GM13977 (cell line): ENCODE results near the gene CTU2.

Experiments
- DNase-seq: peaks from one replicate; pipeline ENCODE4 v3.0.0; 2012; ENCODE audit warnings: low spot score
- CTCF ChIP-seq: IDR thresholded peaks from 2 replicates; pipeline ENCODE4 v1.5.1; 2012; ENCODE audit warnings: mild to moderate bottlenecking, control low read depth; ENCODE audit not compliant: insufficient read depth; ENCODE audit errors: extremely low read depth, missing control alignments
- in situ Hi-C: fragments of 300-500 bp; cut with MboI; formaldehyde crosslinking; loops from one replicate; pipeline ENCODE4 v1.12.0; 2022; ENCODE audit warnings: low sequenced_read_pairs, low pct_unique_long_range_greater_than_20kb, mixed read lengths, inconsistent platforms; ENCODE audit not compliant: unreplicated experiment

Gene CTU2

GRCh38 chr16:88700636-88701482 is 5.4 kb upstream of the CTU2 start:
- peak; percentile 93 for DNase-seq
- no peak for TF ChIP-seq CTCF
- in situ Hi-C loops = no loop called here

- no peak for DNase-seq
- in situ Hi-C loops = no loop called here
- TF ChIP-seq CTCF = no peak
Observed at GRCh38 chr16:88701581-88702370, 4.5 kb upstream of the CTU2 start.

- TF ChIP-seq CTCF = no peak
- DNase-seq = no peak
- in situ Hi-C loops = no loop called here
Observed at GRCh38 chr16:88702371-88703210, 3.7 kb upstream of the CTU2 start.

DNA sequence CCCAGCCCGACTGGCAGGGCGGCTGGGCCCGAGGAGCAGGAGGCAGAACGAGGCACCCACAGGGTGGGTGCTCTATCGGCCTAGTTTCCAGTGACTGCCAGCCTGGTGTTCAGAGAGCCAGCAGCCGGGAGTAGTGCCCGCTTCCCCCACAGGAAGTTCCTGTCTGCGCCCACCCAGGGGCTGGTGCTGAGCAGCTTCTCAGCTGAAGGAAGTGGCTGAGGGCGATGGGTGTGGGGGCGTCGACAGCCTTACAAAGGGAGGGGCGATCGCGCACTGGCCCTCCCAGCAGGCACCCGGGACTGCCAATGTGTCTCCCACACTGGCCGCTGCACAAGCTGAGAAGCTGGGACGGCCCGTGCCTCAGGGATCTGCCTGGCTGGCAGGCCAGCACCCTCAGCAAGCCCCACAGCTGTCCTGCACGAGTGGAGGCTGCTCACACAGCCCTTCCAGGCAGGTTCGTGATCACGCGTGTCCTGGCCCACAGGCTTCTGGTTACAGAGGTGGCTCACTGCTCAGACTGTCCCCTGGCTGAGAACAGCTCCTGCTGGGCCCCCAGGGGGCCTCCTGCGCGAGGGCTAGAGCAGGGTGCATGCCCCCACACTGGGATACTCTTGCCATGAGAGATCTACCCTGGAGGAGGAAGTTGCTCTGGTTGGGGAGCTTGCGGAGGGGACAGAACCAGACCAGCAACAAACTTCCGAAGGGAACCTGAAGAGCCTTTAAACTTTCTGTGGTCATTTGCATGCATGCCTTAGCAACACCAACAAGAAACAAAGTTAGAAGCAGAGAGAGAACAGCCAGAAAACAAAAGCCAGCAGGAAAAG is 2.6 kb upstream of the CTU2 start:
- no peak for DNase-seq
- in situ Hi-C loops = no loop called here
- TF ChIP-seq CTCF = no peak

GRCh38 chr16:88705076-88705684 is 1.1 kb upstream of the CTU2 start:
- no peak for DNase-seq
- in situ Hi-C loops = no loop called here
- no peak for TF ChIP-seq CTCF
